Activated T-cell treated with anti-CD3 and anti-CD28 coated beads for 48 hours (primary cell): ENCODE results near the gene OR2A42.
"Not testable (repeated sequence)": the region's sequence is repeated elsewhere in the genome, so short reads cannot be mapped to it uniquely, and the experiment has no call there.

Source experiments
- DNase-seq: peaks from one replicate; pipeline ENCODE4 v3.0.0-alpha.2; 2020; ENCODE audit warnings: low read depth

The OR2A42 gene, protein sequence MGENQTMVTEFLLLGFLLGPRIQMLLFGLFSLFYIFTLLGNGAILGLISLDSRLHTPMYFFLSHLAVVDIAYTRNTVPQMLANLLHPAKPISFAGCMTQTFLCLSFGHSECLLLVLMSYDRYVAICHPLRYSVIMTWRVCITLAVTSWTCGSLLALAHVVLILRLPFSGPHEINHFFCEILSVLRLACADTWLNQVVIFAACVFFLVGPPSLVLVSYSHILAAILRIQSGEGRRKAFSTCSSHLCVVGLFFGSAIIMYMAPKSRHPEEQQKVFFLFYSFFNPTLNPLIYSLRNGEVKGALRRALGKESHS

DNA sequence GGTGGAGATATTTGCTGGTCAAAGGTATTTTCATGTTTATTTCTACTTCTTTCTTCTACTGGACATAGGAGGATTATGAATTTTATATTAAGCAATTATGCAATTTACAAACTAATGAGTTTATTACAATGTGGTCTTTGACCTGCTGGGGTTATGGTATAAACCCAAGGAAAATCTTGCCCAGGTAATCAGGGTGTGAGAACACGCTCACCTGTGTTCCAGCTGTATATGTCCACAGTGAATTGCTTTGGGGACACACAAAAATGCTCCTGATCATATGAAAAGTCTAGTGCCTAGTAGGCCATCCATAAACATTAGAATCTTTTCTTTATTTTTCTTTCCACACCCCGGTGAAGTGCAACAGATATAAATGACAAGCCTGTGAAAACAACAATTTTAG is at the start of gene OR2A42:
Gene OR2A42, minus strand, starts transcription at position 241 of the 400 bp plus-strand sequence. CDS start 6,762 bp downstream, outside the sequence.
- not testable (repeated sequence) for DNase-seq

DNA sequence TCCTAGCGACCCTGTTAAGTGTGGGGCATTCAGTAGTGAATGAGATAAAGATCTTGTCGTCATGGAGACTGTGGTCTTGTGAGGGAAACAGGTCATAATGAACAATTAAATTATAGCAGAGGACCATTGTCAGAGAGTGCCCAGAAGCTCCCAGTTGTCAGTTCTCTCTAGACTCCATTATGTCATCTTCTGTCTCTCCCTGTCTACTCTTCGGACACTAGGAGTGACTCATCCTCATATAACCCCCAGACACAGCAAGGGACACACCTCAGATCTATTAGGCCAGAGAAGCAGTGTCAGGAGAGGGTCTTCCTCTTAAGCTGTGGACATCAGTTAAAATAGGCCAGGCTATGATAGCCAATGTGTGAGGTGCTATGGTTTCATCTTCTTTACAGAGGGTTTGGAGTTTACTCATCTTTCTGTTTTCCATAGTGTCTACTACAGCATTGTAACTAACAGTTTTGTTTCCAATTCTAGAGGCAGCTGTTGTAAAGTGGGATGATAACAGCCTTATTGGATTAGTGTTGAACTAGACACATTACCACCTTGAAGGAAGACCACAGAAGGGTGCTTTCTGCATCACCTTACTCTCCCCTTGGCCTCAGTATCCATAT is 47.9 kb upstream of the OR2A42 start:
- DNase-seq, result not testable (repeated sequence)

DNA sequence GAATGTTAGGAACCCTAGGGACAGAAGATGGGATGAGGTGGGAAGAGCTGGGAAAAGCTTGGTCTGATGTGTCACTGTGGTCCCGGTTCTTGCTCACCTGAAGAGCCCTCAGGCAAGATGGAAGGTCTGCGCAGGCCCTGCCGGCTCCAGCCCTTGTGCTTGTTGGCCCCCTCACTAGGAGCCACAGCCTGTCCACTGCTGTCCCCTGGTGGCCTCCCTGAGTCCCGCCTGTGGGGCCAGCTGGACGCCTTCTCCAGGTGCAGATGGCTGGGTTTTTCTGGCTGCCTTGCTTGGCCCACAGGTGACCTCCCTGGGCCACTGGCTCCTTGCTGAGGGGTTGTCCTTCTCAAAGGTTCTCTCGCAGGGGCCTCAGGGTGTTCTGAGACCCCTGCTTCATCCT is 44.3 kb upstream of the OR2A42 start:
- DNase-seq, result not testable (repeated sequence)

DNA sequence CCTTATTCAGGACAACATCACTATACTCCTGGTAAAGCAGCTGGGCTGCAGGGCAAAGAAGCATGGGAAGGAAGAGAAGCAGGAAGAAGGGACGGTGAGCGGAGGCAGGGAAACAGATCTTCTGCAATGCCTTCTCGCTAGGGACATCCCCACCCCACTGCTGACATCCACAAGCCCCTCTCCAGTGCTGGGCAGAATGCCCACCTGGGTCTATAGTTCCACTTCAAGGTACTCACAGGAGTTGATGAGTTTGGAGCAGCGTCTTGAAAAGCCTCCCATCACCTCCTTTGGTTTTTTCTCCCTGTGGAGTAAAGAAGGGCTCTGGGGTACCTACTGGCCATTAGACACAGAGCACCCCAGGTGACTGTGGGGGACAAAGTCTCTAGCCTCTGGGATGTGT is 43.1 kb upstream of the OR2A42 start:
- DNase-seq, result not testable (repeated sequence)

DNA sequence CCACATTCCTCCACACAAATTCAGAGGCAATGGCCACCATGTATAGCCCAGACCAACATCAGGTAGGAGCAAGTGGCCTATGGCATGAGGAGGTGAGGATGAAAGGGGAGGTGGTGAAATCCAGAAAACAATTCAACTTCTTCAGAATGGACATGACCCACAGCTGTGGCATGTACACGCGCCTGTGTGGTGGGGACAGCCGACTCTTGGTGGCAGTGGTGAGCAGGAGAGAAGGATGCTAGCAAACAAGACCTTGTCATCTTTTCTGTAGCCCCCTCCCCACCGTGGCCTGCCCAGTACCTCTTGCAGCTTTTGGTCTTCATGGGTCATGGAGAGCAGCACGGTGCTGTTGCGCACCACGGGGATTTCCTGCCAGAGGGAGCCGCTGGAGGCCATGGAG is 42.6 kb upstream of the OR2A42 start:
- DNase-seq, result not testable (repeated sequence)

DNA sequence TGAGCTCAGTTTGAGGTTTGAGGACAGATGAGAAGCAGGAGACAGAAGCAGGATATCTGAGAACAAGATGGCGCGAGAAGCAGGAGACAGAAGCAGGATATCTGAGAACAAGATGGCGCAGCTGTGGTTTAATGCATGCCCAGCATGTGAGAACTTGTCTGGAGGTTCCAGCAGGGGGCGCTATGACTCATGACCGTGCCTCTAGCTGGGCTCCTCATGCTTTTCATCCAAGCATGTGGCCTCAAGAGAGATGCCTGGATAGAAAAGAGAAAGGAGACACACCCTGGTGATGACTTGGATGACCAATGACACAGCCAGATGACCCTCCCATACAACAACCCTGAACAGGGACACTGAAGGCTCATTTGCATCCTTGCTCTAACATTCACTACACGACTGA is 40.6 kb upstream of the OR2A42 start:
- not testable (repeated sequence) for DNase-seq

DNA sequence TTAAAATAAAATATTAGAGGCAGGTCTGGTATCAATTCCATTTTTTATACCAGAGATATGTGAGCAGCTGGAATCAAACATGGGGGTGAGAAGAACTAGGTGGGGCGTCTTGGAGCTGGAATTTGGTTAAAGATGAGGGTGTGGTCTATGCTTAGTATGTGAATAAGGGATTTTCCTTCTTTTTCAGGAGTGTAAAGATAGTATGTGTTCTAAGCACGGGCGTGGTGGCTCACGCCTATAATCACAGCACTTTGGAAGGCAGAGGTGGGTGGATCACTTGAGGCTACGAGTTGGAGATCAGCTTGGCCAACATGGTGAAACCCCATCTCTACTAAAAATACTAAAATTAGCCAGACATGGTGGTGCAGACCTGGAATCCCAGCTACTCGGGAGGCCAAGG is 35.9 kb upstream of the OR2A42 start:
- DNase-seq, result not testable (repeated sequence)

GRCh38 chr7:144269188-144269587 is 29.8 kb upstream of the OR2A42 start, which contains the start of gene CTAGE8:
Gene CTAGE8, minus strand, starts transcription at chr7:144269288. Its CDS starts 38 bp downstream, at chr7:144269250.
- DNase-seq, result not testable (repeated sequence)

DNA sequence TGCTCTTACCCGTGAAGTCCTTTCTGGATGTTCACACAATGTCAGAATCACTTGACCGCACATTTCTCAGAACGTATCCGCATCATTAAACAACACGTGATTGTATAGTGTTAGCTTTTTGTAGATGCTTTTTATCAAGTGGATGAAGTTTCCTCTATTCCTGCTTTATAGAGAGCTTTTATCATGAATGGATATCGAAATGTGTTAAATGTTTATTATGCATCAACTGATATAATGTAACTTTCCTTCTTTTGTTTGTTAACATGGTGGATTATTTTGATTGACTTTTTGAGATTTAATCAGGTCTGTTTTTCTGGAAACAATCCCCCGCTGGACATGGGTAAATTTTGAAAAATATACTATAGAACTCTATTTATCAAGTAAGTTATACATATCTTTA is 25.3 kb upstream of the OR2A42 start, which contains the start of gene OR2A7:
Gene OR2A7, minus strand, starts transcription at position 101 of the 400 bp plus-strand sequence. CDS start 5,164 bp downstream, outside the sequence.
- not testable (repeated sequence) for DNase-seq

GRCh38 chr7:144262128-144262527 is 22.7 kb upstream of the OR2A42 start:
- DNase-seq, result not testable (repeated sequence)

DNA sequence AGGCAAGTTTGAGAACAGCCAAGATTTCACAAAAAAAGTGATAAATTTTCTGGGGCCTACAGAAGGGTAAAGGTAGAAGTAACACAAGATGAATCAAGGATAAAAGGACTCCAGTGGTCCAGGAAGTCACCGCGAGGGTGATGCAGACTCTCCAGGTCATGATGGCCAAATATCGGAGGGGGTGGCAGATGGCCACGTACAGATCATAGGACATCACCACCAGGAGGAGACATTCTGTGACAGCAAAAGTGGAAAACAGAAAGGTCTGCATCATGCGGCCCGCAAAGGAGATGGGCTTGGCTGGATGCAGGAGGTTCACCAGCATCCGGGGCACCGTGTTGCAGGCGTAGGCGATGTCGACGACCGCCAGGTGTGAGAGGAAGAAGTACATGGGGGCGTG is 19.7 kb upstream of the OR2A42 start:
- DNase-seq, result not testable (repeated sequence)

DNA sequence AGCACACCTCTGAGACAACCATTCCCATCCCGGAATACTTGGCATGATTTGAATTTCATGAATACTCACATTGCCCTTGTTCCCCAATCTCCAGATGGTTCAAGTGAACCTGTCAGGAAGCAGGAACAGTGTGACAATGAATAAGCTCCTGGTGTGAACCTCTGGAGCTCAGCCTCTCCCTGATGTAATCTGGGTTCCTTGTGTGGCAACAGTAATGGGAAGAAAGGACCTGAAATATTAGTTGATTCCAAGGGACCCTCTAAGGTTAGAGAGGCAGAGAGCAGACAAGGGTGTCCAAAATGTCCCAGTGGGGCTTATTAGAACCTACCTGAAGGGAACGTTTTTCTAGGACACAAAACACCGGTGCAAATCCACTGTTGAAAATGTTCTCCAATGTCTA is 16.7 kb upstream of the OR2A42 start:
- no peak for DNase-seq

- no peak for DNase-seq
Measured at GRCh38 chr7:144255471-144255897, 16.1 kb upstream of the OR2A42 start.

DNA sequence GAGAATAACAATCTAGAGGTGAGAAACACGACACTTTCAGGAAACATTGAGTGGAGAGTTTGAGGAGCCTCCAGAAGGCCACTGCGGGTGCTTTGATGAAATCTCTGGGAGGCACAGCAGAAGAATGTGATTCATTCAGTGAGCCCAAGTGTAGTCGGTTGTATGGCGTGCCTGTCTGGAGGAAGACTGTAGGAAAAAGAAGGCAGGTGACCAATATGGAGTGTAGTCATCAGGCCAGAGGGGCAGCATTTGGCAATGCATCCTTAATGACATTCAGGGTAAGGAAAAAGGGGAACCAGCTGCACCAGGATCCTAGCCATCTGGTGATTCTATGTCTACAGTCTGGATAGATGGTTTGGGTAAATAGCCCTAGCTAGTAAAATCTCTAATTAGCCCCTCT is 12.9 kb upstream of the OR2A42 start:
- DNase-seq, result not testable (repeated sequence)

DNA sequence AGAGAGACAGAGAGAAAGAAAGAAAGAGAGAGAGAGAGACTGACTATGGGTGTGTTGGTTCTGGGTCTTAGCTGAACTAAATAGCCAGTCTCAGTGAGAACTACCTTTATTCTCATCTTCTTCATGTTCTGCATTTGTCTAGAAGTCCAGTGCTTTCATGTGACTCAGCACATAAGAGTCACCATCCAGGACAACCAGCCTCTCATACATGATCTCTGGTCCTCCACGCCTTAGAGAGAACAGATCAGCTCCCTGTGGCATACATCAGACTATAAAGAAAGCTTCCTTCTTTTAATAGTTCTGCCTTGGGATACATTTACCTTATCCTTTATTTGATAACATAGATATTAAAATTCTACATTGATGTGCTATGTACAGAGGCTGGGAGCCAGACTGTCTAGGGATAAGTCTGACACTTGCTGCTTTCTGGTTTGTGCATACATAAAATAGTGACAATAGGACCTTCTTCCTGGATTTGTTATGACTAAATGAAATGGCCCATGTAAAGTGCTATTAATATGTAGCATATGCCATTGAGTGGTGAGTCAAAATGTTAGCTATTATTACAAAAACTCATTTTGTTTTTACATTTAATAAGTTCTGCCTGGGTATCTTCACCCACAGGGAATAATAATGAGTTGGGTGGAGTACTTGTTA is 8.4 kb upstream of the OR2A42 start:
- not testable (repeated sequence) for DNase-seq

DNA sequence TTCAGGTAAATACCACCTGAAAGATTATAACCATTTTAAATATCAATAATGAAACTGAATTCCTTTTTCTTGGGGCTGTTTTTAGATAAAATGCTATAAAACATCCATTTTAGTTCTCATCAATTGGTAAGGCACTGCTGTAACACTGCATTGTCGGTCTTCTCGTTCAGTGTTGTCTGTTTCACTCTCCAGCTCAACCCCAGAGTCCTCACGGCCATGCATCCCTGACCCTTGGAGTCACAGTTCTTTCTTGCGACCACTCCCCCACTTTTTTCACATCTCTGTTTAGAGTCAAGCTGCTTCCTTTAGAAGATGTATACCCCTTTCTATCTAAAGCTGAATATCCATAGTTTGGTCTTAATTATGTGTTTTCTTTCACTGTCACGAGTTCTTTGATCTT is 7.6 kb upstream of the OR2A42 start:
- DNase-seq, result not testable (repeated sequence)

- DNase-seq, result not testable (repeated sequence)
Measured at GRCh38 chr7:144245372-144245771, 6.0 kb upstream of the OR2A42 start.

DNA sequence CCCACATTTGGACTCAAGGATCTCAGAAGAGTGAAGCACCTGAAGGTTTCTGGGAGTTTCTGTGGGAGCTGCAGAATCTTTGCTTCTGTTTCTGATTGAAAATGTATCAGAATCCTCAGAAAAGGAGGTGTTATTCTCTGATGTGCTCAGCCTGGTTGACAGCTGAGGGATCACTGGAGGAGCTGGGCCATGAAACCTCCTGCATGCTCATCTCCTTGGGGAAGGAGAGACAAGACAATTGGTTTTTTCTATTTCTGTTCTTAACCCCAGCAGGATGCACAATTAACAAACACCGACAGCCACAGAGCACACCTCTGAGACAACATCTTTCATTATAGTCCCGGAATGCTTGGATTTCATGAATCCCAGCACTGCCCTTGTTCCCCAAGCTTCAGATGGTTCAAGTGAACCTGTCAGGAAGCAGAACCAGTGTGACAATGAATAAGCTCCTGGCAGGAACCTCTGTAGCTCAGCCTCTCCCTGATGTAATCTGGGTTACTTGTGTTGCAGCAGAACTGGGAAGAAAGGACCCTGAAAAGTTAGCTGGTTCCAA is 799 bp downstream of the OR2A42 start:
- not testable (repeated sequence) for DNase-seq

- DNase-seq, result not testable (repeated sequence)
Measured at GRCh38 chr7:144233039-144233438, 6.4 kb downstream of the OR2A42 start.

- DNase-seq, result not testable (repeated sequence)
Measured at GRCh38 chr7:144231027-144231426, 8.4 kb downstream of the OR2A42 start.

DNA sequence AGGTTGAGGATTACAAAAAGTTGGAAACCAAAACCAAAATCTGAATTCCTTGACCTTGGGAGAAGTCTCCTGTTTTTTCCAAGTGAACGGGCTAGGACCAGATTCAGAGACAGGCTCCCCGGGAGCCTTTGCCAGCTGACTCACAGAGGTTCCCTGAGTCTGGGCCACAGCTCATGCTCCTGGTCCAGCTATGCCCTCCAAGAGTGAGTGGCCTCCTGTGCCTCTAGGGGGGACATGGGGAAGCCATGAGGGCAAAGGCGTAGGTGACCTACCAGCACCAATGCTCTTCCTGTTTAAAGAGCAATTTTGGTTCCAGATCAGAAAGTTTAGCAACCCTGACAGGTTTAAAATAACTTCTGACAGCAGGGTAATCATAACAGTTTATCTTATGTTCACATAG is 10.6 kb downstream of the OR2A42 start:
- not testable (repeated sequence) for DNase-seq

DNA sequence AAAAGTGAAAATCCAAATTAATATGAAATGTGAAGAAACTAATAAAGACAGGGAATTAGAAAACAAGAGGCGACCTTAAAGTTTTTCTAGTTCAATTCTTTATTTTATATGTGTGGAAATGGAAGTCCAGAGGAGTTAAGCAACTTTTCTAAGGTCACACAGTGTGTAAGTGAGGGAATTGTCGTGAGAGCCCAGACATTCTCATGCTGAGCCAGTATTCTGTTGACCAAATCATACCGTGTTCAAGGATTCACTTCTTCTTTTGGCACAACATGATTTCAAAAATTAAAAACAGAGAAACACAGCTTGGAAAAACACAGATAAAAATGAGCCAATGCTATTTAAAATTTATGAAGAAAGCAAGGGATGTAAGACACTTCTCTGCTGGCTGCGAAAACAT is 12.5 kb downstream of the OR2A42 start:
- not testable (repeated sequence) for DNase-seq
